Stimulated activated CD4-positive, alpha-beta T cell treated with anti-CD3 and anti-CD28 coated beads, TNF-alpha, amount 100 ng/mL, for 1 hour (primary cell): Measurements from ENCODE around the gene ARHGAP26.

Experiments
- DNase-seq, 3 donors: peaks; one replicate each; pipeline ENCODE4 v3.0.0-alpha.2; 2020; ENCODE audit warnings: low read depth in 3 of 3, low spot score in 1 of 3

Gene ARHGAP26

GRCh38 chr5:142748568-142749249 is 21.5 kb upstream of the ARHGAP26 start:
- DNase-seq: peak in 2 of 3 donors; percentile 5 to 31

- DNase-seq: no peak
These were observed 20.9 kb upstream of the ARHGAP26 start for GRCh38 chr5:142749321-142749720.

- no peak for DNase-seq
These were observed 17.0 kb upstream of the ARHGAP26 start for GRCh38 chr5:142753116-142753631.

GRCh38 chr5:142754031-142754430 is 16.1 kb upstream of the ARHGAP26 start:
- no peak for DNase-seq

- no peak for DNase-seq
These were observed 13.6 kb upstream of the ARHGAP26 start for GRCh38 chr5:142756576-142756975.

GRCh38 chr5:142757564-142757963 is 12.6 kb upstream of the ARHGAP26 start:
- DNase-seq: no peak

- DNase-seq: no peak
These were observed 11.9 kb upstream of the ARHGAP26 start for GRCh38 chr5:142758062-142758795.

GRCh38 chr5:142758796-142759145 is 11.4 kb upstream of the ARHGAP26 start:
- no peak for DNase-seq

GRCh38 chr5:142763701-142764100 is 6.5 kb upstream of the ARHGAP26 start:
- DNase-seq: no peak

GRCh38 chr5:142767178-142767577 is 3.0 kb upstream of the ARHGAP26 start:
- no peak for DNase-seq

GRCh38 chr5:142767911-142768310 is 2.3 kb upstream of the ARHGAP26 start:
- no peak for DNase-seq

- no peak for DNase-seq
These were observed 855 bp upstream of the ARHGAP26 start for GRCh38 chr5:142769251-142769792.

- DNase-seq: peak in 2 of 3 donors; percentile 24 to 29
These were observed 753 bp downstream of the ARHGAP26 start for GRCh38 chr5:142770650-142771609.

- no peak for DNase-seq
These were observed 1.5 kb downstream of the ARHGAP26 start for GRCh38 chr5:142771666-142772065.

GRCh38 chr5:142772446-142773293 is 2.5 kb downstream of the ARHGAP26 start:
- DNase-seq: no peak

GRCh38 chr5:142777099-142777498 is 6.9 kb downstream of the ARHGAP26 start:
- no peak for DNase-seq

- DNase-seq: no peak
These were observed 7.7 kb downstream of the ARHGAP26 start for GRCh38 chr5:142777850-142778249.

GRCh38 chr5:142779163-142779840 is 9.1 kb downstream of the ARHGAP26 start:
- DNase-seq: no peak

GRCh38 chr5:142780871-142781270 is 10.7 kb downstream of the ARHGAP26 start:
- no peak for DNase-seq
